Esophagus squamous epithelium (tissue), 5 donors: Measurements from ENCODE around the gene DSC3. TPM values are rescaled to one million over a fixed set of nuclear protein-coding genes. Genes with fewer than 3 reads are reported as not detected.

Source experiments
- DNase-seq: peaks from one replicate; lab custom pipeline; 2025; lab: John Stamatoyannopoulos, UW
- H3K27ac ChIP-seq, 4 donors: fragments of 200-600 bp; sonication (generic); one replicate each; pipeline ENCODE4 v1.5.1; 2016 to 2019; ENCODE audit warnings: mild to moderate bottlenecking in 1 of 4
- H3K27me3 ChIP-seq, 4 donors: fragments of 200-600 bp; sonication (generic); 1 replicate in 3 of 4; 2 replicates in 1 of 4; pipeline versions ENCODE4 v1.5.1 to v1.6.0; 2017 to 2021; ENCODE audit warnings: antibody characterized with exemption in 1 of 4
- H3K36me3 ChIP-seq, 3 donors: fragments of 200-600 bp; sonication (generic); one replicate each; pipeline ENCODE4 v1.5.1; 2016 to 2019
- H3K4me1 ChIP-seq, 3 donors: fragments of 200-600 bp; sonication (generic); one replicate each; pipeline ENCODE4 v1.5.1; 2017 to 2019
- H3K4me3 ChIP-seq, 4 donors: fragments of 200-600 bp; sonication (generic); 1 replicate in 3 of 4; 2 replicates in 1 of 4; pipeline ENCODE4 v1.5.1; 2016 to 2019; ENCODE audit warnings: mild to moderate bottlenecking in 2 of 4, moderate library complexity in 1 of 4
- H3K9me3 ChIP-seq, 3 donors: fragments of 200-600 bp; sonication (generic); one replicate each; pipeline ENCODE4 v1.5.1; 2016 to 2019
- CTCF ChIP-seq, 6 experiments: fragments of 450-650 bp in 4 of 6; fragments of 200-600 bp in 2 of 6; sonication (generic) in 2 of 6; IDR thresholded peaks; one replicate each; pipeline ENCODE4 v1.5.1; 2016 to 2019; ENCODE audit warnings: antibody characterized with exemption in 6 of 6, mild to moderate bottlenecking in 4 of 6, moderate library complexity in 4 of 6
- POLR2A ChIP-seq, 4 donors: fragments of 450-650 bp; IDR thresholded peaks; one replicate each; pipeline ENCODE4 v1.6.1; 2017; ENCODE audit warnings: antibody characterized with exemption in 4 of 4, mild to moderate bottlenecking in 4 of 4, moderate library complexity in 3 of 4
- WGBS, 2 donors: methylation state at CpG; one replicate each; pipeline ENCODE4 v1.1.5; 2018; 5-methylcytosine and 5-hydroxymethylcytosine counted together
- intact Hi-C: fragments of 100-400 bp; cut with DNase I; formaldehyde crosslinking; loops from one replicate; pipeline ENCODE4 v1.15.0; 2022
- total RNA-seq, 4 donors: library from RNA; depleted of rRNA; stranded (reverse); fragments of >200 nt; gene quantifications; one replicate each; pipeline ENCODE4 v1.1.0, GENCODE V29; 2016
- donor health status: DM: yes; HTN: yes; CAD: no.

DSC3 gene
- total RNA-seq, 4 donors from 2014 or later: 210 to 311 (median 279) TPM

- H3K4me1 ChIP-seq: peaks cover 0 to 52% (median 0%) of the 10 kb centered on the region in 3 donors
- H3K27ac ChIP-seq: no peak overlapping the region
- H3K36me3 ChIP-seq: no peaks in the 10 kb centered on the region
- no peak overlapping the region for H3K4me3 ChIP-seq
- peaks cover 0 to 45% (median 1%) of the 10 kb centered on the region in 4 donors for H3K27me3 ChIP-seq
- TF ChIP-seq CTCF (IDR thresholded peaks at IDR 0.05) (no peak), POLR2A (IDR thresholded peaks at IDR 0.05) (no peak)
- DNase-seq: no peak
- WGBS, 2 donors: 48 to 52% methylated on average over 3 of the region's 3 CpGs
- intact Hi-C loops: no loop called here
- H3K9me3 ChIP-seq: no peaks in the 10 kb centered on the region
These were observed 2.4 kb upstream of the DSC3 start for GRCh38 chr18:31044926-31045325.

GRCh38 chr18:31043709-31044108 lies 1.2 kb upstream of the DSC3 start:
- Histone ChIP-seq H3K4me3 (no peak overlapping the region), H3K4me1 (peaks cover 0 to 61% (median 0%) of the 10 kb centered on the region in 3 donors), H3K9me3 (no peaks in the 10 kb centered on the region), H3K27ac (no peak overlapping the region), H3K27me3 (peaks cover 0 to 52% (median 1%) of the 10 kb centered on the region in 4 donors), H3K36me3 (no peaks in the 10 kb centered on the region)
- no peak for DNase-seq
- intact Hi-C loops: no loop called here
- TF ChIP-seq POLR2A (IDR thresholded peaks at IDR 0.05) (no peak), CTCF (IDR thresholded peaks at IDR 0.05) (no peak)
- WGBS, 2 donors: 67% methylated on average over 6 to 7 of the region's 7 CpGs

GRCh38 chr18:31042084-31042405 lies 497 bp downstream of the DSC3 start:
- intact Hi-C loops: no loop called here
- H3K27me3 ChIP-seq: peaks cover 0 to 52% (median 1%) of the 10 kb centered on the region in 4 donors

GRCh38 chr18:31041271-31042083 lies 1.1 kb downstream of the DSC3 start:
- H3K9me3 ChIP-seq: no peaks in the 10 kb centered on the region
- no peaks in the 10 kb centered on the region for H3K36me3 ChIP-seq
- intact Hi-C loops: no loop called here
- peak overlapping the region; percentile 90 to 93 (median 92) for H3K27ac ChIP-seq
- no peak for DNase-seq
- no peak for TF ChIP-seq CTCF (IDR thresholded peaks at IDR 0.05)
- TF ChIP-seq POLR2A (IDR thresholded peaks at IDR 0.05): no peak
- peaks cover 0 to 52% (median 1%) of the 10 kb centered on the region in 4 donors for H3K27me3 ChIP-seq
- peak overlapping the region; percentile 53 to 72 (median 62) for H3K4me3 ChIP-seq
- 4 to 13% methylated on average over 14 to 43 of the region's 52 CpGs for WGBS, 2 donors
- H3K4me1 ChIP-seq: peaks cover 0 to 70% (median 4%) of the 10 kb centered on the region in 3 donors

More at GRCh38 chr18:31042084-31042405, 497 bp downstream of the DSC3 start:
- peak overlapping the region; percentile 53 to 72 (median 62) for H3K4me3 ChIP-seq
- no peak for DNase-seq
- 5 to 12% methylated on average over 4 to 7 of the region's 17 CpGs for WGBS, 2 donors
- no peaks in the 10 kb centered on the region for H3K9me3 ChIP-seq
- peaks cover 0 to 71% (median 4%) of the 10 kb centered on the region in 3 donors for H3K4me1 ChIP-seq
- peak overlapping the region; percentile 90 to 93 (median 92) for H3K27ac ChIP-seq
- H3K36me3 ChIP-seq: no peaks in the 10 kb centered on the region
- TF ChIP-seq POLR2A (IDR thresholded peaks at IDR 0.05) (no peak), CTCF (IDR thresholded peaks at IDR 0.05) (no peak)

- Histone ChIP-seq H3K4me3 (peak overlapping the region; percentile 53 to 72 (median 62)), H3K4me1 (peaks cover 0 to 63% (median 4%) of the 10 kb centered on the region in 3 donors), H3K9me3 (no peaks in the 10 kb centered on the region), H3K27ac (peak overlapping the region; percentile 90 to 93 (median 92)), H3K27me3 (peaks cover 0 to 52% (median 1%) of the 10 kb centered on the region in 4 donors), H3K36me3 (no peaks in the 10 kb centered on the region)
- intact Hi-C loops: no loop called here
- TF ChIP-seq POLR2A (IDR thresholded peaks at IDR 0.05) (no peak), CTCF (IDR thresholded peaks at IDR 0.05) (no peak)
- DNase-seq: no peak
- 7 to 14% methylated on average over 16 to 18 of the region's 18 CpGs for WGBS, 2 donors
These were observed 1.8 kb downstream of the DSC3 start for GRCh38 chr18:31040686-31041270.
